PFSK-1 (cell line): ENCODE data around the gene GNB1L.

Source experiments
- FOXP2 ChIP-seq: optimal IDR thresholded peaks from 2 replicates; pipeline ENCODE3; 2011; ENCODE audit warnings: borderline replicate concordance, control low read depth, inconsistent platforms; ENCODE audit not compliant: insufficient read depth; ENCODE audit errors: extremely low read length, extremely low read depth
- POLR2AphosphoS5 ChIP-seq: IDR thresholded peaks from 2 replicates; pipeline ENCODE4 v1.6.1; 2012; ENCODE audit warnings: low read depth, mild to moderate bottlenecking, control low read depth, low read length, moderate library complexity
- REST ChIP-seq, 2 experiments: IDR thresholded peaks; 2 replicates each; pipeline versions ENCODE4 v1.6.1 to v1.8.0; 2011 to 2012; ENCODE audit warnings: low read depth in 2 of 2, low read length in 2 of 2, control low read depth in 1 of 2, inconsistent platforms in 1 of 2, mild to moderate bottlenecking in 1 of 2, moderate library complexity in 1 of 2; ENCODE audit not compliant: insufficient read depth in 1 of 2
- SIN3A ChIP-seq: IDR thresholded peaks from 2 replicates; pipeline ENCODE4 v1.6.1; 2012; ENCODE audit warnings: mild to moderate bottlenecking, low read length, moderate library complexity, borderline replicate concordance; ENCODE audit not compliant: insufficient read depth
- TAF1 ChIP-seq: IDR thresholded peaks from 2 replicates; pipeline ENCODE4 v1.6.1; 2012; ENCODE audit warnings: low read length, control low read depth, borderline replicate concordance; ENCODE audit not compliant: insufficient read depth

GNB1L gene

GRCh38 chr22:19887256-19887985 lies 32.7 kb upstream of the GNB1L start:
- no peak for TF ChIP-seq FOXP2
- no peak for TF ChIP-seq REST (IDR thresholded peaks at IDR 0.05; ENCODE audit: insufficient read depth in 1 of 2, low read depth in 2 of 2, low read length in 2 of 2)
- no peak for TF ChIP-seq TAF1
- no peak for TF ChIP-seq SIN3A
- TF ChIP-seq POLR2AphosphoS5, result no peak

GRCh38 chr22:19886605-19887255 lies 32.1 kb upstream of the GNB1L start:
- TF ChIP-seq SIN3A (no peak), TAF1 (no peak), FOXP2 (no peak)

GRCh38 chr22:19885841-19886592 lies 31.3 kb upstream of the GNB1L start:
- no peak for TF ChIP-seq TAF1
- TF ChIP-seq SIN3A, result no peak
- no peak for TF ChIP-seq REST (IDR thresholded peaks at IDR 0.05; ENCODE audit: insufficient read depth in 1 of 2, low read depth in 2 of 2, low read length in 2 of 2)
- no peak for TF ChIP-seq FOXP2
- no peak for TF ChIP-seq POLR2AphosphoS5

GRCh38 chr22:19884954-19885751 lies 30.5 kb upstream of the GNB1L start:
- no peak for TF ChIP-seq FOXP2
- no peak for TF ChIP-seq SIN3A
- no peak for TF ChIP-seq TAF1
- no peak for TF ChIP-seq REST (IDR thresholded peaks at IDR 0.05; ENCODE audit: insufficient read depth in 1 of 2, low read depth in 2 of 2, low read length in 2 of 2)

- TF ChIP-seq REST (IDR thresholded peaks at IDR 0.05; ENCODE audit: insufficient read depth in 1 of 2, low read depth in 2 of 2, low read length in 2 of 2), result no peak
These were observed 29.7 kb upstream of the GNB1L start for GRCh38 chr22:19884161-19884953.
